GM23338 (cell line): ENCODE results near the gene SFSWAP. TPM values are rescaled to one million over a fixed set of nuclear protein-coding genes. Genes with fewer than 3 reads are reported as not detected.
A peak's percentile ranks its signal among the peaks of the same experiment; 100 is the strongest.

Experiments
- ATAC-seq: fragments of 200-7000 bp; cut with Tn5 transposase; 3 replicates; pipeline ENCODE4 v1.9.1; 2020
- DNase-seq: peaks from one replicate; pipeline ENCODE4 v3.0.0-alpha.2; 2015; ENCODE audit warnings: low spot score
- H2AFZ ChIP-seq: fragments of 200-600 bp; sonication (generic); 2 replicates; pipeline ENCODE4 v1.8.0; 2016; ENCODE audit warnings: antibody characterized with exemption, mild to moderate bottlenecking, moderate library complexity
- H3F3A ChIP-seq: fragments of 200-600 bp; sonication (generic); replicated peaks from 2 replicates; pipeline ENCODE4 v1.8.0; 2017; ENCODE audit warnings: antibody characterized with exemption, mixed run types, low read depth
- H3K27ac ChIP-seq: fragments of 200-600 bp; sonication (generic); 2 replicates; pipeline ENCODE4 v1.6.1; 2016; ENCODE audit warnings: low read depth
- H3K27me3 ChIP-seq: fragments of 200-600 bp; sonication (generic); 2 replicates; pipeline ENCODE4 v1.8.0; 2016; ENCODE audit warnings: mild to moderate bottlenecking, mixed run types, moderate library complexity; ENCODE audit not compliant: insufficient read depth
- H3K36me3 ChIP-seq: fragments of 200-600 bp; sonication (generic); 2 replicates; pipeline ENCODE4 v1.8.0; 2016; ENCODE audit warnings: mild to moderate bottlenecking; ENCODE audit not compliant: insufficient read depth
- H3K4me1 ChIP-seq: fragments of 200-600 bp; sonication (generic); 2 replicates; pipeline ENCODE4 v1.8.0; 2016; ENCODE audit warnings: mild to moderate bottlenecking, moderate library complexity; ENCODE audit not compliant: insufficient read depth
- H3K4me2 ChIP-seq: fragments of 200-600 bp; sonication (generic); 2 replicates; pipeline ENCODE4 v1.7.1; 2017; ENCODE audit warnings: mixed run types
- H3K4me3 ChIP-seq: fragments of 200-600 bp; sonication (generic); 2 replicates; pipeline ENCODE4 v1.6.1; 2016; ENCODE audit warnings: mixed run types
- H3K79me2 ChIP-seq: fragments of 200-600 bp; sonication (generic); replicated peaks from 2 replicates; pipeline ENCODE4 v1.8.0; 2017; ENCODE audit warnings: mild to moderate bottlenecking; ENCODE audit not compliant: insufficient read depth
- H3K9me2 ChIP-seq: fragments of 200-600 bp; sonication (generic); 2 replicates; pipeline ENCODE4 v1.8.0; 2017; ENCODE audit not compliant: insufficient read depth
- H4K20me1 ChIP-seq: fragments of 200-600 bp; sonication (generic); replicated peaks from 2 replicates; pipeline ENCODE4 v1.8.0; 2017; ENCODE audit warnings: mild to moderate bottlenecking; ENCODE audit not compliant: insufficient read depth
- H3K27ac Mint-ChIP-seq: 2 replicates; pipeline ENCODE4 v1.8.0; 2020; ENCODE audit warnings: inconsistent platforms, mild to moderate bottlenecking, moderate library complexity, mixed read lengths
- H3K27me3 Mint-ChIP-seq: 3 replicates; pipeline ENCODE4 v1.8.0; 2022; ENCODE audit warnings: low read depth, mild to moderate bottlenecking, moderate library complexity, mixed read lengths, inconsistent platforms; ENCODE audit not compliant: insufficient read depth, poor library complexity
- H3K36me3 Mint-ChIP-seq: 3 replicates; pipeline ENCODE4 v1.8.0; 2021; ENCODE audit warnings: low read depth, mild to moderate bottlenecking, inconsistent platforms, moderate library complexity, mixed read lengths
- H3K4me1 Mint-ChIP-seq: 3 replicates; pipeline ENCODE4 v1.8.0; 2020; ENCODE audit warnings: mild to moderate bottlenecking, inconsistent platforms, mixed read lengths
- H3K4me3 Mint-ChIP-seq: 3 replicates; pipeline ENCODE4 v1.8.0; 2021; ENCODE audit warnings: moderate library complexity, mild to moderate bottlenecking, inconsistent platforms, mixed read lengths
- H3K9me3 Mint-ChIP-seq: 3 replicates; pipeline ENCODE4 v1.8.0; 2020; ENCODE audit warnings: moderate library complexity, mild to moderate bottlenecking, inconsistent platforms, mixed read lengths
- CREB1 ChIP-seq: fragments of 250-450 bp; sonication (Bioruptor Pico); IDR thresholded peaks from 2 replicates; pipeline ENCODE4 v1.5.0; 2020; ENCODE audit warnings: low read depth, mild to moderate bottlenecking, moderate library complexity
- EZH2 ChIP-seq: fragments of 200-600 bp; sonication (generic); IDR thresholded peaks from one replicate; pipeline ENCODE4 v1.8.0; 2017; ENCODE audit warnings: antibody characterized with exemption, mild to moderate bottlenecking, low read depth; ENCODE audit not compliant: unreplicated experiment
- EZH2phosphoT487 ChIP-seq: fragments of 200-600 bp; sonication (generic); IDR thresholded peaks from one replicate; pipeline ENCODE4 v1.8.1; 2018; ENCODE audit warnings: antibody characterized with exemption; ENCODE audit not compliant: unreplicated experiment
- JUNB ChIP-seq: IDR thresholded peaks from one replicate; pipeline ENCODE4 v1.6.1; 2016; ENCODE audit warnings: antibody characterized with exemption; ENCODE audit not compliant: unreplicated experiment
- NANOG ChIP-seq: IDR thresholded peaks from 2 replicates; pipeline ENCODE4 v1.6.1; 2016; ENCODE audit warnings: antibody characterized with exemption, borderline replicate concordance
- POLR2AphosphoS5 ChIP-seq: IDR thresholded peaks from 2 replicates; pipeline ENCODE4 v1.6.1; 2016; ENCODE audit warnings: antibody characterized with exemption, low read depth
- STAT1 ChIP-seq: IDR thresholded peaks from one replicate; pipeline ENCODE4 v1.6.1; 2016; ENCODE audit warnings: antibody characterized with exemption; ENCODE audit not compliant: unreplicated experiment
- ZNF114 ChIP-seq: fragments of 250-450 bp; sonication (Bioruptor Pico); IDR thresholded peaks from 2 replicates; pipeline ENCODE4 v1.5.0; 2020; ENCODE audit warnings: mild to moderate bottlenecking, moderate library complexity
- ZNF331 ChIP-seq: fragments of 250-450 bp; sonication (Bioruptor Pico); IDR thresholded peaks from 2 replicates; pipeline ENCODE4 v1.5.0; 2020; ENCODE audit warnings: low read depth, mild to moderate bottlenecking, moderate library complexity
- polyA plus RNA-seq: library from polyadenylated mRNA; unstranded; fragments of >200 nt; fragmentation: Nextera tagmentation; extraction: Ambion mirVana; gene quantifications from 2 replicates; pipeline ENCODE4 v1.2.1, GENCODE V29; 2016
- total RNA-seq: library from RNA; depleted of rRNA; stranded (reverse); fragments of >200 nt; shearing (Covaris generic); gene quantifications from 2 replicates; pipeline ENCODE4 v1.2.3, GENCODE V29; 2014
- TF ChIP-seq, protein P1 (sequence below): fragments of 250-450 bp; sonication (Bioruptor Pico); IDR thresholded peaks from 2 replicates; pipeline ENCODE4 v1.5.0; 2020; ENCODE audit warnings: mild to moderate bottlenecking, moderate library complexity
- TF ChIP-seq, protein P2 (sequence below), 2 experiments: fragments of 200-600 bp in 1 of 2; sonication (generic) in 1 of 2; conservative IDR thresholded peaks; 2 replicates each; pipeline versions ENCODE4 v1.5.1 to v1.6.1; 2016 to 2017; ENCODE audit warnings: antibody characterized with exemption in 2 of 2, low read depth in 2 of 2, mild to moderate bottlenecking in 2 of 2, moderate library complexity in 1 of 2
- TF ChIP-seq, protein P3 (sequence below): IDR thresholded peaks from 2 replicates; pipeline ENCODE4 v1.6.1; 2016; ENCODE audit warnings: antibody characterized with exemption
- TF ChIP-seq, protein P4 (sequence below): IDR thresholded peaks from one replicate; pipeline ENCODE4 v1.6.1; 2018; ENCODE audit warnings: antibody characterized with exemption; ENCODE audit not compliant: unreplicated experiment

The SFSWAP gene
- total and polyA plus RNA-seq, 2 experiments from 2014 or later = 41.0 to 49.8 TPM

DNA sequence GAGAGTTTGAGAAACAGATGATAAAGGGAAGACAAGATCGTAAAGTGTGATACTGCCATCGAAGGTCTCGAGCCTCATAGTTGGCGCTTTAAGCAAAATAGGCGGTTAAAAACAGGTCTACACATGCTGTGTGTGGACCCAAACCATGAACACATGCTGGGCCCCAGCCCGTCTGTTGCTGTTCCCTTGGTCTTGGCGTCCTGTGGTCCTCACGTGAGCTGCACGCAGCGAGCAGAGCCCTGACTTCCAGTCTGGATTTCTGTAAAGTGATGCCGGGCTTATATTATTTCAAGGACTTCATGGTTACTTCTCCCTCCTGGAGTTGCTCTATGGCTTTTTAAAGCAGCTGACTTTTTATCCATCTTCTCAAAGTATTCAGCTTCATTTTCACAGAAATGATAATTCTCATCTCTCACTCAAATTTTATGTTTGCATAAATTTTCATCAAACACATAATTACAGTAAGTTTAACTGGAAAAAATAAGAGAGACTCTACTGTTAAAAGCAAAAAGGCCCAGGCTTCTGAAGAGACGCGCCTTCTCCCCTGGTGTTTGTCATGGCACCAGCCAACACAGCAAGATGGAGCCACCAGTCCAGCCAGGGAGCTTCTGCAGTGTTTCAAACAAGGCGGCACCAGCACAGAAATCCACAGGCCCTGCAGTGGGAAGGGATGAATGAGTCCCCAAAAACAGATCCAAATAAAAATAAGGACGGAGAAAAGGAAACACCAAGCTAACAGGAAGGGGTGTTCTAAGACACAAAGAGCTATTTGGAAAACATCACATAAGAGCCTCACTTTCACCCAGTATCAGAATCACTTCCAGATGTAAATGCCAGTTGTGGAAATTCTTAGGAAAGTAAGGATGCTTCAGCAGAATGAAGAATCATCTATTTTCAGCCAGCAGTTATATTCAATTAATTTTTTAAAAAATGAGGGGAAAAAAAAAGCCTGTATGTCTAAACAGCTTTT, 24.9 kb downstream of the SFSWAP start:
- peaks cover 24% of the 10 kb centered on the region for H3K36me3 ChIP-seq
- H3K79me2 ChIP-seq = peaks cover 17% of the 10 kb centered on the region
- H3K4me3 ChIP-seq = no peak overlapping the region
- H3K4me3 Mint-ChIP-seq = no peak overlapping the region
- peaks cover 10% of the 10 kb centered on the region for H3K4me1 ChIP-seq
- H3K27me3 Mint-ChIP-seq = peaks cover 6% of the 10 kb centered on the region
- TF ChIP-seq CREB1 (no peak), EZH2phosphoT487 (no peak), POLR2AphosphoS5 (no peak), ZNF114 (no peak), JUNB (no peak), NANOG (no peak), ZNF331 (CRISPR knock-in tag) (no peak), STAT1 (no peak), EZH2 (no peak)
- TF ChIP-seq, protein P1, sequence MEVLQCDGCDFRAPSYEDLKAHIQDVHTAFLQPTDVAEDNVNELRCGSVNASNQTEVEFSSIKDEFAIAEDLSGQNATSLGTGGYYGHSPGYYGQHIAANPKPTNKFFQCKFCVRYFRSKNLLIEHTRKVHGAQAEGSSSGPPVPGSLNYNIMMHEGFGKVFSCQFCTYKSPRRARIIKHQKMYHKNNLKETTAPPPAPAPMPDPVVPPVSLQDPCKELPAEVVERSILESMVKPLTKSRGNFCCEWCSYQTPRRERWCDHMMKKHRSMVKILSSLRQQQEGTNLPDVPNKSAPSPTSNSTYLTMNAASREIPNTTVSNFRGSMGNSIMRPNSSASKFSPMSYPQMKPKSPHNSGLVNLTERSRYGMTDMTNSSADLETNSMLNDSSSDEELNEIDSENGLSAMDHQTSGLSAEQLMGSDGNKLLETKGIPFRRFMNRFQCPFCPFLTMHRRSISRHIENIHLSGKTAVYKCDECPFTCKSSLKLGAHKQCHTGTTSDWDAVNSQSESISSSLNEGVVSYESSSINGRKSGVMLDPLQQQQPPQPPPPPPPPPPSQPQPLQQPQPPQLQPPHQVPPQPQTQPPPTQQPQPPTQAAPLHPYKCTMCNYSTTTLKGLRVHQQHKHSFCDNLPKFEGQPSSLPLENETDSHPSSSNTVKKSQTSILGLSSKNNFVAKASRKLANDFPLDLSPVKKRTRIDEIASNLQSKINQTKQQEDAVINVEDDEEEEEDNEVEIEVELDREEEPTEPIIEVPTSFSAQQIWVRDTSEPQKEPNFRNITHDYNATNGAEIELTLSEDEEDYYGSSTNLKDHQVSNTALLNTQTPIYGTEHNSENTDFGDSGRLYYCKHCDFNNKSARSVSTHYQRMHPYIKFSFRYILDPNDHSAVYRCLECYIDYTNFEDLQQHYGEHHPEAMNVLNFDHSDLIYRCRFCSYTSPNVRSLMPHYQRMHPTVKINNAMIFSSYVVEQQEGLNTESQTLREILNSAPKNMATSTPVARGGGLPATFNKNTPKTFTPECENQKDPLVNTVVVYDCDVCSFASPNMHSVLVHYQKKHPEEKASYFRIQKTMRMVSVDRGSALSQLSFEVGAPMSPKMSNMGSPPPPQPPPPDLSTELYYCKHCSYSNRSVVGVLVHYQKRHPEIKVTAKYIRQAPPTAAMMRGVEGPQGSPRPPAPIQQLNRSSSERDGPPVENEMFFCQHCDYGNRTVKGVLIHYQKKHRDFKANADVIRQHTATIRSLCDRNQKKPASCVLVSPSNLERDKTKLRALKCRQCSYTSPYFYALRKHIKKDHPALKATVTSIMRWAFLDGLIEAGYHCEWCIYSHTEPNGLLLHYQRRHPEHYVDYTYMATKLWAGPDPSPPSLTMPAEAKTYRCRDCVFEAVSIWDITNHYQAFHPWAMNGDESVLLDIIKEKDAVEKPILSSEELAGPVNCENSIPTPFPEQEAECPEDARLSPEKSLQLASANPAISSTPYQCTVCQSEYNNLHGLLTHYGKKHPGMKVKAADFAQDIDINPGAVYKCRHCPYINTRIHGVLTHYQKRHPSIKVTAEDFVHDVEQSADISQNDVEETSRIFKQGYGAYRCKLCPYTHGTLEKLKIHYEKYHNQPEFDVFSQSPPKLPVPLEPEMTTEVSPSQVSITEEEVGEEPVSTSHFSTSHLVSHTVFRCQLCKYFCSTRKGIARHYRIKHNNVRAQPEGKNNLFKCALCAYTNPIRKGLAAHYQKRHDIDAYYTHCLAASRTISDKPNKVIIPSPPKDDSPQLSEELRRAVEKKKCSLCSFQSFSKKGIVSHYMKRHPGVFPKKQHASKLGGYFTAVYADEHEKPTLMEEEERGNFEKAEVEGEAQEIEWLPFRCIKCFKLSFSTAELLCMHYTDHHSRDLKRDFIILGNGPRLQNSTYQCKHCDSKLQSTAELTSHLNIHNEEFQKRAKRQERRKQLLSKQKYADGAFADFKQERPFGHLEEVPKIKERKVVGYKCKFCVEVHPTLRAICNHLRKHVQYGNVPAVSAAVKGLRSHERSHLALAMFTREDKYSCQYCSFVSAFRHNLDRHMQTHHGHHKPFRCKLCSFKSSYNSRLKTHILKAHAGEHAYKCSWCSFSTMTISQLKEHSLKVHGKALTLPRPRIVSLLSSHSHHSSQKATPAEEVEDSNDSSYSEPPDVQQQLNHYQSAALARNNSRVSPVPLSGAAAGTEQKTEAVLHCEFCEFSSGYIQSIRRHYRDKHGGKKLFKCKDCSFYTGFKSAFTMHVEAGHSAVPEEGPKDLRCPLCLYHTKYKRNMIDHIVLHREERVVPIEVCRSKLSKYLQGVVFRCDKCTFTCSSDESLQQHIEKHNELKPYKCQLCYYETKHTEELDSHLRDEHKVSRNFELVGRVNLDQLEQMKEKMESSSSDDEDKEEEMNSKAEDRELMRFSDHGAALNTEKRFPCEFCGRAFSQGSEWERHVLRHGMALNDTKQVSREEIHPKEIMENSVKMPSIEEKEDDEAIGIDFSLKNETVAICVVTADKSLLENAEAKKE (CRISPR knock-in tag) = no peak
- TF ChIP-seq, protein P2, sequence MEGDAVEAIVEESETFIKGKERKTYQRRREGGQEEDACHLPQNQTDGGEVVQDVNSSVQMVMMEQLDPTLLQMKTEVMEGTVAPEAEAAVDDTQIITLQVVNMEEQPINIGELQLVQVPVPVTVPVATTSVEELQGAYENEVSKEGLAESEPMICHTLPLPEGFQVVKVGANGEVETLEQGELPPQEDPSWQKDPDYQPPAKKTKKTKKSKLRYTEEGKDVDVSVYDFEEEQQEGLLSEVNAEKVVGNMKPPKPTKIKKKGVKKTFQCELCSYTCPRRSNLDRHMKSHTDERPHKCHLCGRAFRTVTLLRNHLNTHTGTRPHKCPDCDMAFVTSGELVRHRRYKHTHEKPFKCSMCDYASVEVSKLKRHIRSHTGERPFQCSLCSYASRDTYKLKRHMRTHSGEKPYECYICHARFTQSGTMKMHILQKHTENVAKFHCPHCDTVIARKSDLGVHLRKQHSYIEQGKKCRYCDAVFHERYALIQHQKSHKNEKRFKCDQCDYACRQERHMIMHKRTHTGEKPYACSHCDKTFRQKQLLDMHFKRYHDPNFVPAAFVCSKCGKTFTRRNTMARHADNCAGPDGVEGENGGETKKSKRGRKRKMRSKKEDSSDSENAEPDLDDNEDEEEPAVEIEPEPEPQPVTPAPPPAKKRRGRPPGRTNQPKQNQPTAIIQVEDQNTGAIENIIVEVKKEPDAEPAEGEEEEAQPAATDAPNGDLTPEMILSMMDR (conservative IDR thresholded peaks at IDR 0.05; ENCODE audit: low read depth in 2 of 2) = no peak
- TF ChIP-seq, protein P3, sequence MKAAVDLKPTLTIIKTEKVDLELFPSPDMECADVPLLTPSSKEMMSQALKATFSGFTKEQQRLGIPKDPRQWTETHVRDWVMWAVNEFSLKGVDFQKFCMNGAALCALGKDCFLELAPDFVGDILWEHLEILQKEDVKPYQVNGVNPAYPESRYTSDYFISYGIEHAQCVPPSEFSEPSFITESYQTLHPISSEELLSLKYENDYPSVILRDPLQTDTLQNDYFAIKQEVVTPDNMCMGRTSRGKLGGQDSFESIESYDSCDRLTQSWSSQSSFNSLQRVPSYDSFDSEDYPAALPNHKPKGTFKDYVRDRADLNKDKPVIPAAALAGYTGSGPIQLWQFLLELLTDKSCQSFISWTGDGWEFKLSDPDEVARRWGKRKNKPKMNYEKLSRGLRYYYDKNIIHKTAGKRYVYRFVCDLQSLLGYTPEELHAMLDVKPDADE = no peak
- TF ChIP-seq, protein P4, sequence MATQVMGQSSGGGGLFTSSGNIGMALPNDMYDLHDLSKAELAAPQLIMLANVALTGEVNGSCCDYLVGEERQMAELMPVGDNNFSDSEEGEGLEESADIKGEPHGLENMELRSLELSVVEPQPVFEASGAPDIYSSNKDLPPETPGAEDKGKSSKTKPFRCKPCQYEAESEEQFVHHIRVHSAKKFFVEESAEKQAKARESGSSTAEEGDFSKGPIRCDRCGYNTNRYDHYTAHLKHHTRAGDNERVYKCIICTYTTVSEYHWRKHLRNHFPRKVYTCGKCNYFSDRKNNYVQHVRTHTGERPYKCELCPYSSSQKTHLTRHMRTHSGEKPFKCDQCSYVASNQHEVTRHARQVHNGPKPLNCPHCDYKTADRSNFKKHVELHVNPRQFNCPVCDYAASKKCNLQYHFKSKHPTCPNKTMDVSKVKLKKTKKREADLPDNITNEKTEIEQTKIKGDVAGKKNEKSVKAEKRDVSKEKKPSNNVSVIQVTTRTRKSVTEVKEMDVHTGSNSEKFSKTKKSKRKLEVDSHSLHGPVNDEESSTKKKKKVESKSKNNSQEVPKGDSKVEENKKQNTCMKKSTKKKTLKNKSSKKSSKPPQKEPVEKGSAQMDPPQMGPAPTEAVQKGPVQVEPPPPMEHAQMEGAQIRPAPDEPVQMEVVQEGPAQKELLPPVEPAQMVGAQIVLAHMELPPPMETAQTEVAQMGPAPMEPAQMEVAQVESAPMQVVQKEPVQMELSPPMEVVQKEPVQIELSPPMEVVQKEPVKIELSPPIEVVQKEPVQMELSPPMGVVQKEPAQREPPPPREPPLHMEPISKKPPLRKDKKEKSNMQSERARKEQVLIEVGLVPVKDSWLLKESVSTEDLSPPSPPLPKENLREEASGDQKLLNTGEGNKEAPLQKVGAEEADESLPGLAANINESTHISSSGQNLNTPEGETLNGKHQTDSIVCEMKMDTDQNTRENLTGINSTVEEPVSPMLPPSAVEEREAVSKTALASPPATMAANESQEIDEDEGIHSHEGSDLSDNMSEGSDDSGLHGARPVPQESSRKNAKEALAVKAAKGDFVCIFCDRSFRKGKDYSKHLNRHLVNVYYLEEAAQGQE = no peak
- ATAC-seq (no peak), DNase-seq (no peak)
- no peaks in the 10 kb centered on the region for H3K27me3 ChIP-seq
- peaks cover 71% of the 10 kb centered on the region for H3K36me3 Mint-ChIP-seq
- no peaks in the 10 kb centered on the region for H3K9me3 Mint-ChIP-seq
- no peaks in the 10 kb centered on the region for H3F3A ChIP-seq
- H4K20me1 ChIP-seq = no peaks in the 10 kb centered on the region; the same call in 1 of the 2 replicates
- no peak overlapping the region for H3K4me2 ChIP-seq
- peak overlapping the region; percentile 11; the same call in 1 of the 2 replicates for H3K27ac ChIP-seq
- peaks cover 39% of the 10 kb centered on the region for H3K4me1 Mint-ChIP-seq
- no peaks in the 10 kb centered on the region for H3K9me2 ChIP-seq
- H2AFZ ChIP-seq = no peak overlapping the region
- peak overlapping the region; percentile 37 for H3K27ac Mint-ChIP-seq
